OCI-LY1 (cell line): Measurements from ENCODE around the gene PDZD2.

Source experiments
- EZH2 ChIP-seq: fragments of 200-600 bp; sonication (generic), shearing (Covaris generic); IDR thresholded peaks from 2 replicates; pipeline ENCODE4 v1.8.0; 2017; ENCODE audit warnings: borderline replicate concordance, mixed run types, mild to moderate bottlenecking, antibody characterized with exemption, low read length, moderate library complexity, mixed read lengths
- TF ChIP-seq, protein P1 (sequence below): fragments of 200-600 bp; sonication (generic), shearing (Covaris generic); IDR thresholded peaks from 2 replicates; pipeline ENCODE4 v1.5.1; 2017; ENCODE audit warnings: mild to moderate bottlenecking, antibody characterized with exemption, low read length, moderate library complexity, mixed read lengths

DNA sequence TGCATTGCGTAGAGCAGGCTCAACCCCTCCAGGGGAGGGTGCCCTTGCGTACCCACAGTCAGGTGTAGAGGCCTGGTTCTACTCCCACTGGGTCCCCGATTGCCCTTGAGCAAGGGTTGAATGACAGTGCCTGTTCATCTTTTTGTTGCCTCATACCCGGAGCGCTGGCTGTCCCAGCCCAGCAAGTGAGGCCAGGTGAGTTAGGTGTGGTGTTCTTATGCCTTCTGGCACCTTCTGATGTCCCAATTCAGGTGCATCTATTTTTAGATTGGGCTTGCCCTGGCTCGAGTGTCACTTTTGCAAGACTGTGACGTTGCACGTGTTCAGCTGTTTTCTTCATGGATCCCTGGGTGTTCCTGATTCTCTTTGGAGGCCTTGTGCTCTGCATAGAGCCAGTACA is 277.4 kb downstream of the PDZD2 start:
- TF ChIP-seq, protein P1, sequence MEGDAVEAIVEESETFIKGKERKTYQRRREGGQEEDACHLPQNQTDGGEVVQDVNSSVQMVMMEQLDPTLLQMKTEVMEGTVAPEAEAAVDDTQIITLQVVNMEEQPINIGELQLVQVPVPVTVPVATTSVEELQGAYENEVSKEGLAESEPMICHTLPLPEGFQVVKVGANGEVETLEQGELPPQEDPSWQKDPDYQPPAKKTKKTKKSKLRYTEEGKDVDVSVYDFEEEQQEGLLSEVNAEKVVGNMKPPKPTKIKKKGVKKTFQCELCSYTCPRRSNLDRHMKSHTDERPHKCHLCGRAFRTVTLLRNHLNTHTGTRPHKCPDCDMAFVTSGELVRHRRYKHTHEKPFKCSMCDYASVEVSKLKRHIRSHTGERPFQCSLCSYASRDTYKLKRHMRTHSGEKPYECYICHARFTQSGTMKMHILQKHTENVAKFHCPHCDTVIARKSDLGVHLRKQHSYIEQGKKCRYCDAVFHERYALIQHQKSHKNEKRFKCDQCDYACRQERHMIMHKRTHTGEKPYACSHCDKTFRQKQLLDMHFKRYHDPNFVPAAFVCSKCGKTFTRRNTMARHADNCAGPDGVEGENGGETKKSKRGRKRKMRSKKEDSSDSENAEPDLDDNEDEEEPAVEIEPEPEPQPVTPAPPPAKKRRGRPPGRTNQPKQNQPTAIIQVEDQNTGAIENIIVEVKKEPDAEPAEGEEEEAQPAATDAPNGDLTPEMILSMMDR: no peak
- no peak for TF ChIP-seq EZH2
